Mesendoderm (in vitro differentiated cells): ENCODE data around the gene AMER3.

ENCODE experiments used
- DNase-seq: peaks from one replicate; pipeline ENCODE4 v3.0.0; 2013
- H2AK5ac ChIP-seq: 2 replicates; pipeline ENCODE4 v1.6.1; 2013; ENCODE audit warnings: low read length, inconsistent platforms
- H2BK120ac ChIP-seq: 2 replicates; pipeline ENCODE4 v1.6.1; 2013; ENCODE audit warnings: low read depth, mild to moderate bottlenecking, low read length, moderate library complexity, mixed read lengths
- H2BK15ac ChIP-seq: replicated peaks from 2 replicates; pipeline ENCODE4 v1.6.1; 2013; ENCODE audit warnings: low read depth, mild to moderate bottlenecking, moderate library complexity
- H2BK5ac ChIP-seq: 2 replicates; pipeline ENCODE4 v1.6.1; 2013; ENCODE audit warnings: low read length, inconsistent platforms
- H3K18ac ChIP-seq: 2 replicates; pipeline ENCODE4 v1.6.1; 2013; ENCODE audit warnings: mild to moderate bottlenecking, low read length, mixed read lengths
- H3K23ac ChIP-seq: one replicate; pipeline ENCODE4 v1.6.1; 2013; ENCODE audit warnings: low read length
- H3K27ac ChIP-seq: 2 replicates; pipeline ENCODE4 v1.5.1; 2013; ENCODE audit warnings: low read depth, mild to moderate bottlenecking, inconsistent platforms, low read length, moderate library complexity
- H3K27me3 ChIP-seq: 2 replicates; pipeline ENCODE4 v1.6.1; 2013; ENCODE audit warnings: low read length, control low read depth, mild to moderate bottlenecking, inconsistent platforms; ENCODE audit not compliant: insufficient read depth, poor library complexity
- H3K36me3 ChIP-seq: 2 replicates; pipeline ENCODE4 v1.6.1; 2013; ENCODE audit warnings: low read length, inconsistent platforms; ENCODE audit not compliant: control insufficient read depth, insufficient read depth
- H3K4ac ChIP-seq: one replicate; pipeline ENCODE4 v1.6.1; 2013; ENCODE audit warnings: low read depth, mild to moderate bottlenecking, low read length, moderate library complexity
- H3K4me1 ChIP-seq: 2 replicates; pipeline ENCODE4 v1.6.1; 2013; ENCODE audit warnings: low read depth, low read length, inconsistent platforms; ENCODE audit not compliant: control insufficient read depth
- H3K4me2 ChIP-seq: 2 replicates; pipeline ENCODE4 v1.6.1; 2013; ENCODE audit warnings: low read length
- H3K4me3 ChIP-seq: 2 replicates; pipeline ENCODE4 v1.5.1; 2013; ENCODE audit warnings: mild to moderate bottlenecking, low read length
- H3K56ac ChIP-seq: one replicate; pipeline ENCODE4 v1.6.1; 2013; ENCODE audit warnings: low read length
- H3K79me1 ChIP-seq: 2 replicates; pipeline ENCODE4 v1.6.1; 2013; ENCODE audit warnings: low read length, inconsistent platforms
- H3K79me2 ChIP-seq: 2 replicates; pipeline ENCODE4 v1.6.1; 2013; ENCODE audit warnings: mild to moderate bottlenecking, low read length; ENCODE audit not compliant: control insufficient read depth, insufficient read depth
- H3K9ac ChIP-seq: 2 replicates; pipeline ENCODE4 v1.6.1; 2013; ENCODE audit warnings: low read length, inconsistent platforms
- H4K5ac ChIP-seq: one replicate; pipeline ENCODE4 v1.6.1; 2013; ENCODE audit warnings: low read length
- H4K8ac ChIP-seq: one replicate; pipeline ENCODE4 v1.6.1; 2013; ENCODE audit warnings: low read depth, mild to moderate bottlenecking, control low read depth, low read length, moderate library complexity
- WGBS: extraction: QIAGEN DNeasy Blood & Tissue Kit; methylation state at CpG from one replicate; pipeline ENCODE4 v1.1.7; 2013; ENCODE audit warnings: low lambda C conversion rate, missing lambda C conversion rate; ENCODE audit not compliant: insufficient coverage; ENCODE audit errors: extremely low coverage; 5-methylcytosine and 5-hydroxymethylcytosine counted together

The AMER3 gene

DNA sequence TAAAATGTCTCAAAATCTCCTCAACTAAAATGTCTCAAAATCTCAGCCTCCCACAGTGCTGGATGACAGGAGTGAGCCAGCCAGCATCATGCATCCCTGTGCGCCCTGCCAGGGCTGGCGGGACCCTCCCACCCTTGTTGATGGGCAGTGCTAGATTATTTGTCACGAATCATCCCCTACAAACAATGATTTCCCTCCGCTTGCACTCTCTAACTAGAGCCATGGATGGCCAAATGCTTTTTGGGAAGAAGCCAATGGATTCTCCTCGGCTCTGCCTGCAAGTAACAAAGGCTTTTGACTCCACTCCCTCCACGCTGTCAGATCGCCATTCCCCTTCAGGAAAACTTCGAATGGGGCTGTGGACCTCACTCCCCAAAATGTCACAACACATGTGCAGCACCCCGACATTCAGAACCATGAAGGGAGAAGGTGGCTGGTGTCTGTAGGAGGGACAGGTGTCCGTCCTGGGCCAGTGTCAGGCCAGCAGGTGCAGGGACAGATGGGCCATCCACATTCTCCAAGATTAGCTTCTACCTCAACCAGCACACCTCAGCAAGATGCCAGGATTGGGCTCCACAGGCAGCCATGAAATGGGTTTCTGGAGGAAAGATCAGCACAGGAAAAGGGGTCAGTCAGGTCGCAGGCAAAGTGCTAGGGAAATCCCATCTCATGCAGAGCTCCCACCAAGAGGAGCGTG, 11.5 kb downstream of the AMER3 start:
- H2BK120ac ChIP-seq, result no peak overlapping the region
- no peak overlapping the region for H3K9ac ChIP-seq
- H3K27me3 ChIP-seq, result no peaks in the 10 kb centered on the region
- H2BK5ac ChIP-seq, result no peak overlapping the region
- no peak overlapping the region for H3K27ac ChIP-seq
- no CpG with 5 or more reads among the region's 12 CpGs for WGBS
- no peak overlapping the region for H3K4me3 ChIP-seq
- no peak overlapping the region for H3K4me2 ChIP-seq
- H3K23ac ChIP-seq, result no peak overlapping the region
- no peak for DNase-seq
- no peak overlapping the region for H4K5ac ChIP-seq
- no peak overlapping the region for H3K18ac ChIP-seq
- H3K4ac ChIP-seq, result no peak overlapping the region
- H2AK5ac ChIP-seq, result no peak overlapping the region
- H3K56ac ChIP-seq, result no peak overlapping the region
- H3K36me3 ChIP-seq, result no peaks in the 10 kb centered on the region
- no peaks in the 10 kb centered on the region for H3K79me2 ChIP-seq
- no peaks in the 10 kb centered on the region for H3K79me1 ChIP-seq
- H2BK15ac ChIP-seq, result no peak overlapping the region
- H3K4me1 ChIP-seq, result no peaks in the 10 kb centered on the region
- H4K8ac ChIP-seq, result no peak overlapping the region

DNA sequence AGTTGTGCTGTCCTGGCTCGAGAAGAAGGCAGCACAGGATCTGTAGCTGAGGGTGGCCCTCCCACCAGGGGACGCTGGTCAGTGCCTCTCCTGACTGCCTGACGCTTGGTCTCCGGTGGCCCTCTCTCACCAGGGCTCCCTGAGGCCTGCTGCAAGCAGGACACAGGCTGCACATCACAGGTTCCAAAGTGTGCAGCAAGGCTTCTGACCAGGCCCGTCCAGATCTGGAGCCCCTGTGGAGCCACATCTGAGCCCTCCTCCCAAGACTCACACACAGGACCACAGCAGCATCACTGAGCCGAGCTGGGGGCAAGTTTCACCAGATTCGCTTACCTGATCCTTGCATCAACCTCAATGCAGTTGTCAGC, 12.1 kb downstream of the AMER3 start:
- Histone ChIP-seq H3K79me1 (no peaks in the 10 kb centered on the region), H3K4me1 (no peaks in the 10 kb centered on the region), H3K4me2 (no peak overlapping the region), H3K56ac (no peak overlapping the region), H3K4ac (no peak overlapping the region), H3K18ac (no peak overlapping the region), H4K5ac (no peak overlapping the region), H3K23ac (no peak overlapping the region), H2BK5ac (no peak overlapping the region), H3K27ac (no peak overlapping the region), H3K4me3 (no peak overlapping the region), H2BK120ac (no peak overlapping the region), H3K9ac (no peak overlapping the region), H3K79me2 (no peaks in the 10 kb centered on the region), H3K27me3 (no peaks in the 10 kb centered on the region), H2BK15ac (no peak overlapping the region), H3K36me3 (no peaks in the 10 kb centered on the region), H4K8ac (no peak overlapping the region), H2AK5ac (no peak overlapping the region)
- no peak for DNase-seq
- WGBS, result no CpG with 5 or more reads among the region's 7 CpGs

DNA sequence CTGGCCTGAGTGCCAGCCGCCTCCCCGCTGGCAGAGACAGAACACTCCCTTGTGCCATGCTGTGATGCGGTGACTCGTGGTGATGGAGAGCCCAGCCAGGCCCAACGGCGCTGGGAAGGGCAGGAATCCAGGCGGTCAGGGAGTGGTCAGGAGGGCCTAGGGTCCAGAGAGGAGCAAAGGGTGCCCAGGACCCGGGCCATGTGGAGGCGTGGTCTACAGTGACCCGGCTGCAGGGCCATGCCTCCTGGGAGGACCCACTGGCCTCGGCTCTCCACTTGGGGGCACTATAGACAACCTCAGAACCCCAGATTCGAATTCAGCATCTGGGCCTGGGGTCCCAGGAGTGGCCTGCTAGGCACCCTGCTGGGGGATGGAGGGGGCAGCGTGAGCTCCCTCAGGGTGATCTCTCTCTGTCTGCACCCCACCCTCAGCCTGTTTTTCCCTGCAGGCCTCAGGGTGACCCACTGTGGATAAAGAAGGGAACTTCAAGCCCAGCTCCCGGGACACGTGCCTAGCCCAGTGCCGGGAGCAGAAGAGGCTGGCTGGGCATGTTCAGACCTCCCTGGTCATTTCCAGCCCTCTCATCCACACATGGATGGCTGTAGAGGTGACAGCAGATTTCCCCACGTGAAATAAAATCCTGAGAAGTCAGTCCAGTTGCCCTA, 13.0 kb downstream of the AMER3 start:
- Histone ChIP-seq H3K79me1 (no peaks in the 10 kb centered on the region), H3K4me3 (no peak overlapping the region), H3K79me2 (no peaks in the 10 kb centered on the region), H2BK15ac (no peak overlapping the region), H3K4me1 (no peaks in the 10 kb centered on the region), H3K27me3 (no peaks in the 10 kb centered on the region), H3K4ac (no peak overlapping the region), H3K18ac (no peak overlapping the region), H3K56ac (no peak overlapping the region), H3K36me3 (no peaks in the 10 kb centered on the region), H4K5ac (no peak overlapping the region), H2AK5ac (no peak overlapping the region), H3K4me2 (no peak overlapping the region), H3K23ac (no peak overlapping the region), H3K27ac (no peak overlapping the region), H3K9ac (no peak overlapping the region), H4K8ac (no peak overlapping the region), H2BK120ac (no peak overlapping the region), H2BK5ac (no peak overlapping the region)
- WGBS, result no CpG with 5 or more reads among the region's 17 CpGs
- DNase-seq, result no peak

- H3K18ac ChIP-seq, result no peak overlapping the region
- no peaks in the 10 kb centered on the region for H3K79me2 ChIP-seq
- no peak overlapping the region for H2AK5ac ChIP-seq
- no peak overlapping the region for H2BK5ac ChIP-seq
- H3K23ac ChIP-seq, result no peak overlapping the region
- H3K9ac ChIP-seq, result no peak overlapping the region
- no peak overlapping the region for H3K56ac ChIP-seq
- H4K5ac ChIP-seq, result no peak overlapping the region
- no peak overlapping the region for H3K4me2 ChIP-seq
- no peak overlapping the region for H2BK120ac ChIP-seq
- no peak overlapping the region for H2BK15ac ChIP-seq
- H4K8ac ChIP-seq, result no peak overlapping the region
- H3K27me3 ChIP-seq, result no peaks in the 10 kb centered on the region
- no peaks in the 10 kb centered on the region for H3K36me3 ChIP-seq
- no peaks in the 10 kb centered on the region for H3K79me1 ChIP-seq
- WGBS, result no CpG with 5 or more reads among the region's 7 CpGs
- H3K27ac ChIP-seq, result no peak overlapping the region
- no peak for DNase-seq
- H3K4me3 ChIP-seq, result no peak overlapping the region
- H3K4me1 ChIP-seq, result no peaks in the 10 kb centered on the region
- H3K4ac ChIP-seq, result no peak overlapping the region
Measured at GRCh38 chr2:130769343-130769907, 14.1 kb downstream of the AMER3 start.

GRCh38 chr2:130776550-130776949, 21.2 kb downstream of the AMER3 start:
- Histone ChIP-seq H3K27me3 (no peaks in the 10 kb centered on the region), H3K56ac (no peak overlapping the region), H3K79me1 (no peaks in the 10 kb centered on the region), H3K4me1 (no peaks in the 10 kb centered on the region), H4K5ac (no peak overlapping the region), H3K4me2 (no peak overlapping the region), H4K8ac (no peak overlapping the region), H3K36me3 (no peaks in the 10 kb centered on the region), H2AK5ac (no peak overlapping the region), H3K79me2 (no peaks in the 10 kb centered on the region), H3K4ac (no peak overlapping the region), H3K18ac (no peak overlapping the region), H2BK120ac (no peak overlapping the region), H2BK15ac (no peak overlapping the region), H3K4me3 (no peak overlapping the region), H3K9ac (no peak overlapping the region), H3K27ac (no peak overlapping the region), H2BK5ac (no peak overlapping the region), H3K23ac (no peak overlapping the region)
- WGBS, result no CpG with 5 or more reads among the region's 4 CpGs
- DNase-seq, result peak; percentile 71
